HL-60 (cell line): ENCODE data around the gene MAP7D3.
"Not testable (repeated sequence)": the region's sequence is repeated elsewhere in the genome, so short reads cannot be mapped to it uniquely, and the experiment has no call there.

ENCODE experiments used
- DNase-seq, 2 experiments: peaks; one replicate each; pipeline ENCODE4 v3.0.0-alpha.2; 2010 to 2020; ENCODE audit warnings: low read depth in 1 of 2, low spot score in 1 of 2
- H3K27ac ChIP-seq: fragments of 250-450 bp; sonication (Bioruptor Pico); replicated peaks from 2 replicates; pipeline ENCODE4 v1.5.1; 2020; ENCODE audit warnings: mild to moderate bottlenecking, moderate library complexity
- H3K27me3 ChIP-seq: fragments of 250-450 bp; sonication (Bioruptor Pico); 2 replicates; pipeline ENCODE4 v1.5.1; 2021; ENCODE audit warnings: mild to moderate bottlenecking, moderate library complexity; ENCODE audit not compliant: insufficient read depth, poor library complexity, severe bottlenecking
- H3K4me3 ChIP-seq: replicated peaks from 2 replicates; pipeline ENCODE4 v1.5.1; 2011; ENCODE audit warnings: mild to moderate bottlenecking, control low read depth, low read length; ENCODE audit not compliant: insufficient read depth
- CTCF ChIP-seq: IDR thresholded peaks from one replicate; pipeline ENCODE4 v1.5.1; 2011; ENCODE audit warnings: low read length, control low read depth, inconsistent platforms; ENCODE audit not compliant: insufficient read depth
- GABPA ChIP-seq: IDR thresholded peaks from 2 replicates; pipeline ENCODE4 v1.6.1; 2012; ENCODE audit warnings: low read depth
- POLR2AphosphoS5 ChIP-seq: IDR thresholded peaks from 2 replicates; pipeline ENCODE4 v1.6.1; 2012; ENCODE audit warnings: low read depth
- REST ChIP-seq: IDR thresholded peaks from 2 replicates; pipeline ENCODE4 v1.6.1; 2012; ENCODE audit warnings: low read depth; ENCODE audit not compliant: insufficient replicate concordance
- SPI1 ChIP-seq: IDR thresholded peaks from 2 replicates; pipeline ENCODE4 v1.6.1; 2012; ENCODE audit warnings: low read depth, mild to moderate bottlenecking, borderline replicate concordance

Gene MAP7D3

GRCh38 chrX:136292656-136293055 lies 41.5 kb upstream of the MAP7D3 start:
- H3K27me3 ChIP-seq: no peaks in the 10 kb centered on the region
- no peak for DNase-seq
- no peak overlapping the region for H3K4me3 ChIP-seq
- H3K27ac ChIP-seq: no peak overlapping the region
- TF ChIP-seq POLR2AphosphoS5 (no peak), SPI1 (no peak), GABPA (no peak), CTCF (no peak), REST (no peak)

GRCh38 chrX:136291824-136292223 lies 40.6 kb upstream of the MAP7D3 start:
- TF ChIP-seq CTCF: no peak
- TF ChIP-seq POLR2AphosphoS5: no peak
- TF ChIP-seq GABPA: no peak
- no peak for TF ChIP-seq SPI1
- no peak for TF ChIP-seq REST
- Histone ChIP-seq H3K27ac (no peak overlapping the region), H3K4me3 (no peak overlapping the region), H3K27me3 (no peaks in the 10 kb centered on the region)
- no peak for DNase-seq

GRCh38 chrX:136286375-136286774 lies 35.2 kb upstream of the MAP7D3 start:
- not testable (repeated sequence) for H3K27ac ChIP-seq, H3K4me3 ChIP-seq, DNase-seq, H3K27me3 ChIP-seq

- H3K27me3 ChIP-seq: no peaks in the 10 kb centered on the region
- H3K4me3 ChIP-seq: no peak overlapping the region
- no peak overlapping the region for H3K27ac ChIP-seq
- no peak for DNase-seq
- TF ChIP-seq CTCF (no peak), SPI1 (no peak), GABPA (no peak), REST (no peak), POLR2AphosphoS5 (no peak)
Measured at GRCh38 chrX:136275553-136275952, 24.4 kb upstream of the MAP7D3 start.
